B cell (primary cell): ENCODE data around the gene FILIP1. TPM values are rescaled to one million over a fixed set of nuclear protein-coding genes. Genes with fewer than 3 reads are reported as not detected.

ENCODE experiments used
- ATAC-seq: fragments of 200-7000 bp; cut with Tn5 transposase; one replicate; pipeline ENCODE4 v1.10.0; 2021; ENCODE audit warnings: low read depth, mild to moderate bottlenecking, moderate number of reproducible peaks, moderate library complexity
- CTCF ChIA-PET: fragments of 350-600 bp; sonication (Branson Sonifier 250); formaldehyde crosslinking; loops from one replicate; lab custom pipeline; 2021; ENCODE audit warnings: antibody characterized with exemption, inconsistent platforms; lab: Charles Lee
- POLR2A ChIA-PET: fragments of 350-600 bp; sonication (Branson Sonifier 250); formaldehyde crosslinking; loops from one replicate; lab custom pipeline; 2021; ENCODE audit warnings: antibody characterized with exemption; lab: Charles Lee
- DNase-seq: peaks from one replicate; pipeline ENCODE4 v3.0.0; 2013
- H2AFZ ChIP-seq: 2 replicates; pipeline ENCODE4 v1.6.1; 2012; ENCODE audit warnings: mild to moderate bottlenecking, low read depth, low read length; ENCODE audit not compliant: insufficient read depth, poor library complexity, severe bottlenecking
- H3K27ac ChIP-seq, 2 donors: 1 replicate in 1 of 2; 2 replicates in 1 of 2; pipeline ENCODE4 v1.5.1; 2012 to 2013; ENCODE audit warnings: low read length in 2 of 2, mild to moderate bottlenecking in 2 of 2, moderate library complexity in 1 of 2
- H3K27me3 ChIP-seq, 4 experiments: fragments of 200-600 bp in 1 of 4; sonication (generic) in 1 of 4; replicated peaks in 1 of 4; 1 replicate in 2 of 4; 2 replicates in 2 of 4; pipeline versions ENCODE4 v1.6.1 to v1.7.0; 2013 to 2016; ENCODE audit warnings: low read length in 3 of 4, mild to moderate bottlenecking in 2 of 4, mixed read lengths in 1 of 4, moderate library complexity in 1 of 4; ENCODE audit not compliant: insufficient read depth in 4 of 4, control insufficient read depth in 3 of 4; ENCODE audit errors: control extremely low read depth in 1 of 4
- H3K36me3 ChIP-seq, 2 experiments: replicated peaks in 1 of 2; 1 replicate in 1 of 2; 2 replicates in 1 of 2; pipeline versions ENCODE4 v1.6.1 to v1.7.1; 2013; ENCODE audit warnings: low read length in 1 of 2; ENCODE audit not compliant: insufficient read depth in 2 of 2, control insufficient read depth in 1 of 2; ENCODE audit errors: control extremely low read depth in 1 of 2, extremely low read depth in 1 of 2
- H3K4me1 ChIP-seq, 2 donors: fragments of 200-600 bp in 1 of 2; sonication (generic) in 1 of 2; 1 replicate in 1 of 2; 2 replicates in 1 of 2; pipeline versions ENCODE4 v1.5.1 to v1.6.1; 2013 to 2017; ENCODE audit warnings: low read length in 2 of 2; ENCODE audit not compliant: control insufficient read depth in 2 of 2, insufficient read depth in 2 of 2
- H3K4me2 ChIP-seq: replicated peaks from 2 replicates; pipeline ENCODE3; 2012; ENCODE audit warnings: mild to moderate bottlenecking, low read depth, low read length; ENCODE audit not compliant: poor library complexity, severe bottlenecking
- H3K4me3 ChIP-seq, 5 experiments: fragments of 200-600 bp in 1 of 5; sonication (generic) in 1 of 5; 1 replicate in 3 of 5; 2 replicates in 2 of 5; pipeline versions ENCODE4 v1.5.1 to v1.7.0; 2011 to 2016; ENCODE audit warnings: low read length in 4 of 5, mild to moderate bottlenecking in 4 of 5, low read depth in 2 of 5, control low read depth in 1 of 5, moderate library complexity in 1 of 5; ENCODE audit not compliant: insufficient read depth in 1 of 5; ENCODE audit errors: control extremely low read depth in 1 of 5, extremely low read depth in 1 of 5
- H3K79me2 ChIP-seq: fragments of 200-600 bp; sonication (generic); one replicate; pipeline ENCODE4 v1.6.0; 2016; ENCODE audit warnings: low read length; ENCODE audit not compliant: control insufficient read depth, insufficient read depth
- H3K9ac ChIP-seq: fragments of 200-600 bp; sonication (generic); 2 replicates; pipeline ENCODE4 v1.6.1; 2017; ENCODE audit warnings: mild to moderate bottlenecking, low read length, moderate library complexity
- H3K9me3 ChIP-seq, 3 donors: one replicate each; pipeline versions ENCODE4 v1.6.1 to v1.7.1; 2013; ENCODE audit warnings: low read length in 2 of 3; ENCODE audit not compliant: control insufficient read depth in 2 of 3, insufficient read depth in 1 of 3; ENCODE audit errors: control extremely low read depth in 1 of 3
- H4K20me1 ChIP-seq: 2 replicates; pipeline ENCODE4 v1.6.0; 2012; ENCODE audit warnings: mild to moderate bottlenecking, low read length; ENCODE audit not compliant: insufficient read depth, control insufficient read depth, poor library complexity, severe bottlenecking
- H3K27ac Mint-ChIP-seq: one replicate; pipeline ENCODE4 v1.8.0; 2021; ENCODE audit warnings: mixed read lengths
- H3K27me3 Mint-ChIP-seq: one replicate; pipeline ENCODE4 v1.8.0; 2021; ENCODE audit warnings: mixed read lengths
- H3K4me1 Mint-ChIP-seq: one replicate; pipeline ENCODE4 v1.8.0; 2021; ENCODE audit warnings: mixed read lengths
- H3K4me3 Mint-ChIP-seq: one replicate; pipeline ENCODE4 v1.8.0; 2021; ENCODE audit warnings: mixed read lengths
- H3K9me3 Mint-ChIP-seq: one replicate; pipeline ENCODE4 v1.8.0; 2022; ENCODE audit warnings: mixed read lengths; ENCODE audit not compliant: insufficient read depth
- EZH2 ChIP-seq: IDR thresholded peaks from 2 replicates; pipeline ENCODE4 v1.6.1; 2012; ENCODE audit warnings: borderline replicate concordance, low read depth, mild to moderate bottlenecking, moderate library complexity, low read length; ENCODE audit not compliant: insufficient read depth, poor library complexity, severe bottlenecking
- WGBS: methylation state at CpG from one replicate; pipeline ENCODE4 v1.1.5; 2013; ENCODE audit warnings: missing lambda C conversion rate; ENCODE audit not compliant: insufficient coverage; 5-methylcytosine and 5-hydroxymethylcytosine counted together
- intact Hi-C: fragments of 100-400 bp; cut with micrococcal nuclease; formaldehyde crosslinking; loops from one replicate; pipeline ENCODE4 v1.10.0; 2022
- polyA plus RNA-seq: library from polyadenylated mRNA; depleted of rRNA; stranded (reverse); fragments of >200 nt; gene quantifications from 2 replicates; pipeline ENCODE4 v1.2.3, GENCODE V29; 2012
- total RNA-seq, 2 donors: library from RNA; stranded (reverse); fragments of 120-200 nt in 1 of 2; gene quantifications; 1 replicate in 1 of 2; 2 replicates in 1 of 2; pipeline versions ENCODE4 v1.2.3 to v1.2.4, GENCODE V29; 2013 to 2022
- TF ChIP-seq, protein P1 (sequence below): fragments of 200-600 bp; IDR thresholded peaks from one replicate; pipeline ENCODE4 v1.8.0; 2022; ENCODE audit warnings: antibody characterized with exemption, mild to moderate bottlenecking

The FILIP1 gene
- total and polyA plus RNA-seq, 2 donors (not counting 1 experiment from before 2014, with no cell fraction given) = not detected

DNA sequence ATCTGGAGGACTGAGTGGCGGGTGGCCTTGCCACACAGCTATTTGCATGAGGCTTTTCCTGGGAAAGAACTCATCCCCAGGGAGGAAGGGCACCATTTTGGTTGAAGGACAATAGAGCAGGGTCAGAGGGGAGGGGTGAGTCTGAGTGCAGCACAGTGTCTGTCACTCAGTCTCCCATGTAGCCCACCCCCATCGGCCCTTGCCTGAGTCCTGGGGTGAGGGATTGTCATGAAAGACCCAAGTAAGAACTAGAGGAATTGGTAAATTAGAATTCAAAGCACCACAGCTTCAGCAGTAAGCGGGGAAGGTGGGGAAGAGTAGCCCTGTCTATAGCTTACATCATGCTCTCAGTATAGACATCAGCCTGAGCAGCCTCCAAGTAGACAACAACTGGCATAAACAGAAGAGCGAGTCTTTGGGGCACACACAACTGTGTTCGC is 118.6 kb downstream of the FILIP1 start:
- Mint-ChIP-seq H3K4me3 (no peak overlapping the region), H3K27me3 (peaks cover 9% of the 10 kb centered on the region), H3K27ac (no peak overlapping the region), H3K4me1 (no peaks in the 10 kb centered on the region), H3K9me3 (peaks cover 2% of the 10 kb centered on the region)
- Histone ChIP-seq H3K4me3 (no peak overlapping the region), H4K20me1 (no peaks in the 10 kb centered on the region), H3K79me2 (no peaks in the 10 kb centered on the region), H3K27me3 (no peaks in the 10 kb centered on the region), H3K36me3 (no peaks in the 10 kb centered on the region), H3K27ac (no peak overlapping the region), H3K9ac (no peak overlapping the region), H2AFZ (no peak overlapping the region), H3K4me2 (no peak overlapping the region), H3K4me1 (no peaks in the 10 kb centered on the region), H3K9me3 (no peaks in the 10 kb centered on the region)
- intact Hi-C loops = no loop called here
- ATAC-seq (no peak), DNase-seq (no peak)
- ChIA-PET POLR2A (no interaction called here), CTCF (no interaction called here)
- TF ChIP-seq EZH2 = no peak
- TF ChIP-seq, protein P1, sequence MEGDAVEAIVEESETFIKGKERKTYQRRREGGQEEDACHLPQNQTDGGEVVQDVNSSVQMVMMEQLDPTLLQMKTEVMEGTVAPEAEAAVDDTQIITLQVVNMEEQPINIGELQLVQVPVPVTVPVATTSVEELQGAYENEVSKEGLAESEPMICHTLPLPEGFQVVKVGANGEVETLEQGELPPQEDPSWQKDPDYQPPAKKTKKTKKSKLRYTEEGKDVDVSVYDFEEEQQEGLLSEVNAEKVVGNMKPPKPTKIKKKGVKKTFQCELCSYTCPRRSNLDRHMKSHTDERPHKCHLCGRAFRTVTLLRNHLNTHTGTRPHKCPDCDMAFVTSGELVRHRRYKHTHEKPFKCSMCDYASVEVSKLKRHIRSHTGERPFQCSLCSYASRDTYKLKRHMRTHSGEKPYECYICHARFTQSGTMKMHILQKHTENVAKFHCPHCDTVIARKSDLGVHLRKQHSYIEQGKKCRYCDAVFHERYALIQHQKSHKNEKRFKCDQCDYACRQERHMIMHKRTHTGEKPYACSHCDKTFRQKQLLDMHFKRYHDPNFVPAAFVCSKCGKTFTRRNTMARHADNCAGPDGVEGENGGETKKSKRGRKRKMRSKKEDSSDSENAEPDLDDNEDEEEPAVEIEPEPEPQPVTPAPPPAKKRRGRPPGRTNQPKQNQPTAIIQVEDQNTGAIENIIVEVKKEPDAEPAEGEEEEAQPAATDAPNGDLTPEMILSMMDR = no peak
- WGBS = 95% methylated on average over 3 of the region's 5 CpGs

DNA sequence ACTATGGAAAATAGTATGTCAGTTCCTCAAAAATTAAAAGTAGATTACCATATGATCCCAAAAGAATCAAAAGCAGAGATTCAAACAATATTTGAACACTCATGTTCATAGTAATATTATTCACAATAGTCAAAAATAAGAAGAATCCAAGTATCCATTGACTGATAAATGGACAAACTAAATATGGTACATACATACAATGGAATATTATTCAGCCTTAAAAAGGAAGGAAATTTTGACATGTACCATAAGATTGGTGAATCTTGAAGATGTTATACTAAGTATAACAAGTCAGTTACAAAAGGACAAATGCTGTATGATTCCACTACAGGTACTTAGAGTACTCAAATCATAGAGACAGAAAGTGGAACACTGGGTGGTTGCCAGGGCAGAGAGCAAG is 120.7 kb downstream of the FILIP1 start:
- Histone ChIP-seq H3K9me3 (no peaks in the 10 kb centered on the region), H4K20me1 (no peaks in the 10 kb centered on the region), H3K27me3 (no peaks in the 10 kb centered on the region), H3K4me1 (no peaks in the 10 kb centered on the region), H3K27ac (no peak overlapping the region), H3K4me2 (no peak overlapping the region), H3K4me3 (no peak overlapping the region), H3K9ac (no peak overlapping the region), H3K79me2 (no peaks in the 10 kb centered on the region), H2AFZ (no peak overlapping the region), H3K36me3 (no peaks in the 10 kb centered on the region)
- Mint-ChIP-seq H3K4me3 (no peak overlapping the region), H3K9me3 (peaks cover 2% of the 10 kb centered on the region), H3K27me3 (peaks cover 5% of the 10 kb centered on the region), H3K4me1 (no peaks in the 10 kb centered on the region), H3K27ac (no peak overlapping the region)
- TF ChIP-seq, protein P1 = no peak
- no peak for TF ChIP-seq EZH2
- CTCF ChIA-PET = no interaction called here
- intact Hi-C loops = no loop called here
- DNase-seq = no peak
- no peak for ATAC-seq
- POLR2A ChIA-PET = no interaction called here
